CD4-positive, alpha-beta T cell treated with Interleukin-15 for 4 hours (primary cell): ENCODE data around the gene TFR2.

Experiments
- DNase-seq: peaks from one replicate; pipeline ENCODE4 v3.0.0-alpha.2; 2020; ENCODE audit warnings: low spot score

TFR2 gene

GRCh38 chr7:100572281-100572948 is 68.9 kb downstream of the TFR2 start:
- no peak for DNase-seq

- DNase-seq: no peak
These were observed 69.6 kb downstream of the TFR2 start for GRCh38 chr7:100571829-100572116.

- no peak for DNase-seq
These were observed 70.2 kb downstream of the TFR2 start for GRCh38 chr7:100570954-100571828.
